Measurements from ENCODE around the gene RPS6KA4. TPM values are rescaled to one million over a fixed set of nuclear protein-coding genes. Genes with fewer than 3 reads are reported as not detected.

Gene RPS6KA4
- polyA plus RNA-seq, 1 donor (not counting 4 experiments of a cell fraction or from before 2014, with no cell fraction given) = 52.4 TPM

DNA sequence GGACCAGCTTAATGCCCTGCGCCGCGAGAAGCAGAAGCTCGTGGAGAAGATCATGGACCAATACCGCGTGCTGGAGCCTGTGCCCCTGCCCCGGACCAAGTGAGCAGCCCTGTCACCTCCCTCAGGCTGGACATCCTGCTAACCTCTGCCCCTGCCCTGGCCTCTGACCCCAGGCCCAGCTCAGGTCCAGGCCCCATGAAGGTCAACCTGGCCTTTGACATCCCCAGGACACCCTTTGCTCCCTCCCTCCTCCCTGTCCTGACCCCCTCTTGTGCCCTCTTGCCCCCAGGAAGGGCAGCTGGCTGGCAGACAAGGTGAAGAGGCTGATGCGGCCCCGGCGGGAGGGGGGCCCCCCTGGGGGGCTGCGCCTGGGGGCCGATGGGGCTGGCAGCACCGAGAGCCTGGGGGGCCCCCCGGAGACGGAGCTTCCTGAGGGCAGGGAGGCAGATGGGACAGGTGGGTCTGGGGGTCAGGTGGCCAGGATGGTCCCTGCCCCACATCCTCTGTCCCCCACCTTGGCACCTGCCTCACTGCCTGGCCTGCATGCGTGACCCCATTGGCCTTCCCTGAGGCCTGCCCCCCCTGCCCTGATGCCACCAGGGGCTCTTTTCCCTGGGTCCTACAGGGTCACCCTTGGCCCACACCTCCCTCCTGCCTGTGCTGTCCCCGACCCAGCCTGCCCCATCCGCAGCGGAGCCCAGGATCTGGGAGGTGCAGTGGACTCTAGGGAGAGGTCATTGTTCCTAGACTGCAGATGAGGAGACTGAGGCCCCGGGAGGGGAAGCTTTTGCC lies 5.1 kb upstream of the RPS6KA4 start:
- Histone ChIP-seq H3K9ac (ENCODE audit: control insufficient read depth, extremely low read depth, insufficient read depth, low read length) (no peak overlapping the region), H4K20me1 (ENCODE audit: control insufficient read depth, extremely low read depth, insufficient read depth, low read length) (no peaks in the 10 kb centered on the region), H3K4me1 (ENCODE audit: control insufficient read depth, extremely low read depth, insufficient read depth, low read length) (peaks cover 34% of the 10 kb centered on the region), H3K36me3 (ENCODE audit: control insufficient read depth in 2 of 2, extremely low read depth in 1 of 2, insufficient read depth in 2 of 2, low read length in 2 of 2) (no peaks in the 10 kb centered on the region), H3K9me1 (ENCODE audit: control insufficient read depth, extremely low read depth, insufficient read depth, low read length) (peaks cover 3% of the 10 kb centered on the region), H3K27me3 (ENCODE audit: control insufficient read depth, extremely low read depth, insufficient read depth, low read length) (no peaks in the 10 kb centered on the region), H3K9me3 (ENCODE audit: control insufficient read depth, low read depth, low read length) (no peaks in the 10 kb centered on the region), H3K4me2 (ENCODE audit: control insufficient read depth, extremely low read depth, insufficient read depth, low read depth, low read length) (no peak overlapping the region), H2AFZ (ENCODE audit: control insufficient read depth, low read length) (no peak overlapping the region), H3K27ac (ENCODE audit: control insufficient read depth, insufficient read depth, low read length) (no peak overlapping the region), H3K79me2 (ENCODE audit: control insufficient read depth, insufficient read depth, low read length) (no peaks in the 10 kb centered on the region), H3K4me3 (ENCODE audit: control insufficient read depth in 2 of 3, extremely low read depth in 1 of 3, insufficient read depth in 2 of 3, low read depth in 1 of 3, low read length in 3 of 3) (no peak overlapping the region)
- FAIRE-seq (no peak), DNase-seq (ENCODE audit: low read depth, low spot score) (no peak)
- dilution Hi-C loops (cut with MboI; ENCODE audit: extremely low pct_ligation_motif_present, low sequenced_read_pairs) = no loop called here
- TF ChIP-seq, protein P1, sequence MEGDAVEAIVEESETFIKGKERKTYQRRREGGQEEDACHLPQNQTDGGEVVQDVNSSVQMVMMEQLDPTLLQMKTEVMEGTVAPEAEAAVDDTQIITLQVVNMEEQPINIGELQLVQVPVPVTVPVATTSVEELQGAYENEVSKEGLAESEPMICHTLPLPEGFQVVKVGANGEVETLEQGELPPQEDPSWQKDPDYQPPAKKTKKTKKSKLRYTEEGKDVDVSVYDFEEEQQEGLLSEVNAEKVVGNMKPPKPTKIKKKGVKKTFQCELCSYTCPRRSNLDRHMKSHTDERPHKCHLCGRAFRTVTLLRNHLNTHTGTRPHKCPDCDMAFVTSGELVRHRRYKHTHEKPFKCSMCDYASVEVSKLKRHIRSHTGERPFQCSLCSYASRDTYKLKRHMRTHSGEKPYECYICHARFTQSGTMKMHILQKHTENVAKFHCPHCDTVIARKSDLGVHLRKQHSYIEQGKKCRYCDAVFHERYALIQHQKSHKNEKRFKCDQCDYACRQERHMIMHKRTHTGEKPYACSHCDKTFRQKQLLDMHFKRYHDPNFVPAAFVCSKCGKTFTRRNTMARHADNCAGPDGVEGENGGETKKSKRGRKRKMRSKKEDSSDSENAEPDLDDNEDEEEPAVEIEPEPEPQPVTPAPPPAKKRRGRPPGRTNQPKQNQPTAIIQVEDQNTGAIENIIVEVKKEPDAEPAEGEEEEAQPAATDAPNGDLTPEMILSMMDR (optimal IDR thresholded peaks at IDR 0.05 in 1 of 3, IDR thresholded peaks at IDR 0.05 in 1 of 3, conservative IDR thresholded peaks at IDR 0.05 in 1 of 3; ENCODE audit: extremely low read depth in 1 of 3, insufficient read depth in 2 of 3, low read length in 3 of 3) = no peak
- TF ChIP-seq EZH2 (IDR thresholded peaks at IDR 0.05; ENCODE audit: low read length) = no peak

DNA sequence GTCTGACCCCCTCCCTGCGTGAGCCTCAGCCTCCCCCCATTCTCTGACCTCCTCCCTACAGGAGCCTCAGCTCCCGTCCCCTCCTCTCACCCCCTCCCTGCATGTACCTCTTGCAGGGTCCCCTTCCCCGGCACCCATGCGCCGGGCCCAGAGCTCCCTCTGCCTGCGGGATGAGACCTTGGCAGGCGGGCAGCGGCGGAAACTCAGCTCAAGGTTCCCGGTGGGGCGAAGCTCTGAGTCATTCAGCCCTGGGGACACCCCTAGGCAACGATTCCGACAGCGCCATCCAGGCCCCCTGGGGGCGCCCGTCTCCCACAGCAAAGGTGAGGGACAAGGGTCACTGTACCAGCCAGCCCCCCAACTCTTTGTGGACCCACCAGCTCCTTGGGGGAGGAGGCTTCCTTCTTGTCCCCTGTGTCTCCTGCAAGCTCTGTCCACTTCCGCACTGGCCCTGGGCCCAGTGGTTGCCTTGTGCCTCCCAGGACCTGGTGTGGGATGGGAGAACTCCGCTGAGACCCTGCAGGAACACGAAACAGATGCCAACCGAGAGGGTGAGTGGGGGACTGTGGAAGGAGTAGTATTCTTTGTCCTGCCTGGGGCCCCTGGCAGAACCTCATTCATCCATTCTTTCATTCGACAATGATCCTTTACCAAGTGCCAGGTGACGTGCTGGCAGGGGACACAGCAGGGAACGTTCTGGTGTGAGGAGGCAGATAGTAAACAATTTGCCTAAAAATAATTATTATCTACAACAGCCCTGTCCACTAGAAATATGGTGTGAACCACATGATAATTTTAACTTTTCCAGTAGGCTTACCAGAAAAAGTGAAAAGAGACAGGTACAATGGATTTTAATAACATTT lies 3.7 kb upstream of the RPS6KA4 start:
- peaks cover 39% of the 10 kb centered on the region for H3K4me1 ChIP-seq (ENCODE audit: control insufficient read depth, extremely low read depth, insufficient read depth, low read length)
- peaks cover under 1 to 3% of the 10 kb centered on the region in 2 experiments for H3K36me3 ChIP-seq (ENCODE audit: control insufficient read depth in 2 of 2, extremely low read depth in 1 of 2, insufficient read depth in 2 of 2, low read length in 2 of 2)
- H3K27ac ChIP-seq (ENCODE audit: control insufficient read depth, insufficient read depth, low read length) = peak overlapping the region; percentile 23
- H4K20me1 ChIP-seq (ENCODE audit: control insufficient read depth, extremely low read depth, insufficient read depth, low read length) = peaks cover 2% of the 10 kb centered on the region
- FAIRE-seq = peak; percentile 67
- no peaks in the 10 kb centered on the region for H3K9me3 ChIP-seq (ENCODE audit: control insufficient read depth, low read depth, low read length)
- no peak for TF ChIP-seq EZH2 (IDR thresholded peaks at IDR 0.05; ENCODE audit: low read length)
- TF ChIP-seq, protein P1 (optimal IDR thresholded peaks at IDR 0.05 in 1 of 3, IDR thresholded peaks at IDR 0.05 in 1 of 3, conservative IDR thresholded peaks at IDR 0.05 in 1 of 3; ENCODE audit: extremely low read depth in 1 of 3, insufficient read depth in 2 of 3, low read length in 3 of 3) = peak in 2 of 3 experiments; percentile 74 to 89
- peak overlapping the region; percentile 11 for H3K9ac ChIP-seq (ENCODE audit: control insufficient read depth, extremely low read depth, insufficient read depth, low read length)
- H3K27me3 ChIP-seq (ENCODE audit: control insufficient read depth, extremely low read depth, insufficient read depth, low read length) = no peaks in the 10 kb centered on the region
- DNase-seq (ENCODE audit: low read depth, low spot score) = no peak
- H3K4me3 ChIP-seq (ENCODE audit: control insufficient read depth in 2 of 3, extremely low read depth in 1 of 3, insufficient read depth in 2 of 3, low read depth in 1 of 3, low read length in 3 of 3) = no peak overlapping the region
- H3K9me1 ChIP-seq (ENCODE audit: control insufficient read depth, extremely low read depth, insufficient read depth, low read length) = peaks cover 3% of the 10 kb centered on the region
- H2AFZ ChIP-seq (ENCODE audit: control insufficient read depth, low read length) = peak overlapping the region; percentile 9
- dilution Hi-C loops (cut with MboI; ENCODE audit: extremely low pct_ligation_motif_present, low sequenced_read_pairs) = no loop called here
- H3K79me2 ChIP-seq (ENCODE audit: control insufficient read depth, insufficient read depth, low read length) = peaks cover 13% of the 10 kb centered on the region
- H3K4me2 ChIP-seq (ENCODE audit: control insufficient read depth, extremely low read depth, insufficient read depth, low read depth, low read length) = peak overlapping the region; percentile 42
